ENCODE measurements around the gene SCUBE2.

DNA sequence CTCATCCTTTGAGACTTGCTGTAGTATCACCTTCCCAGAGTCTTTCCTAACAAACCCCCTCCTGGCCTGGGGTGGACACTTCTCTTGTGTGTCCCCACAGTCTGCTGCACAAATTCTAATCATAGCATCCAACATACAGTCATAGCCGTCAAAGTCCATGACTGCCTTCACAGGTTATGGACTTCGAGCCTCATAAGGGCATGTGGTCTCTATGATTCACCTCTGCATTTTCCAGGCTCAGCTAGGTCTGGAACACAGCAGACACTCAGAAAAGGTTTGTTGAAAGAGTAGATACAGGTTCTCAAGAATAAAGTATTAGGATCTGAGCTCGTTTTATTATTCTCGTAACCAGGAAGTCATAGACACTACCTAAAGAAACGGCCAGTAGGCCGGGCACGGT, 13.2 kb upstream of the SCUBE2 start:
- TF ChIP-seq CTCF (IDR thresholded peaks at IDR 0.05; ENCODE audit: low read depth, low read length), result no peak
- no peak for TF ChIP-seq POLR2A (IDR thresholded peaks at IDR 0.05; ENCODE audit: extremely low read depth, insufficient read length)
- TF ChIP-seq MYC (IDR thresholded peaks at IDR 0.05; ENCODE audit: low read depth, low read length), result no peak
